Measurements from ENCODE around the gene ABCA5. TPM values are rescaled to one million over a fixed set of nuclear protein-coding genes. Genes with fewer than 3 reads are reported as not detected.

Gene ABCA5
- total and polyA plus RNA-seq, 4 donors = 4.8 to 76.3 (median 19.8) TPM

Small RNA genes within 50 kb of the gene (small RNA-seq; reads per million reads assigned to genes)
- gene RF00561 (ENCODE audit: low replicate concordance) = not detected
- gene SNRPGP4 (ENCODE audit: low replicate concordance) = not detected

Other genes with a start within 250 kb of the ABCA5 start
- 100 to 1,000 TPM in 1 of 2 donors, 1 to 10 TPM in 1; 8.7 to 132 TPM for gene ABCA6, start 185.2 kb downstream of the ABCA5 start, total RNA-seq
- gene ABCA6, start 185.2 kb downstream of the ABCA5 start, polyA plus RNA-seq = 1 to 10 TPM; 1.9 to 8.7 TPM
- 10 to 100 TPM in 1 of 2 donors, 1 to 10 TPM in 1; 3.5 to 26.6 TPM for gene ABCA10, start 98.3 kb downstream of the ABCA5 start, total RNA-seq
- 10 to 100 TPM in 1 of 2 donors, under 1 TPM in 1; 0.29 to 10.9 TPM for gene ABCA10, start 98.3 kb downstream of the ABCA5 start, polyA plus RNA-seq
- 10 to 100 TPM in 1 of 2 donors, 1 to 10 TPM in 1; 8.4 to 14.4 TPM for gene MAP2K6, start 87.6 kb upstream of the ABCA5 start, total RNA-seq
- 1 to 10 TPM; 2.2 to 6.7 TPM for gene MAP2K6, start 87.6 kb upstream of the ABCA5 start, polyA plus RNA-seq